Osteoblast (primary cell): ENCODE measurements around the gene YIPF2. TPM values are rescaled to one million over a fixed set of nuclear protein-coding genes. Genes with fewer than 3 reads are reported as not detected.

ENCODE experiments used
- DNase-seq: peaks from one replicate; pipeline ENCODE4 v3.0.0; 2011; ENCODE audit warnings: low spot score, mixed read lengths; ENCODE audit not compliant: insufficient read length; ENCODE audit errors: missing footprints
- H2AFZ ChIP-seq: 2 replicates; pipeline ENCODE4 v1.6.0; 2011; ENCODE audit warnings: mild to moderate bottlenecking, low read length
- H3K27ac ChIP-seq: 2 replicates; pipeline ENCODE4 v1.5.1; 2011; ENCODE audit warnings: mild to moderate bottlenecking, low read depth, low read length, moderate library complexity
- H3K27me3 ChIP-seq: 2 replicates; pipeline ENCODE4 v1.6.0; 2012; ENCODE audit warnings: mild to moderate bottlenecking, control low read depth, inconsistent platforms, low read length, moderate library complexity; ENCODE audit not compliant: insufficient read depth
- H3K36me3 ChIP-seq: 2 replicates; pipeline ENCODE4 v1.5.1; 2011; ENCODE audit warnings: mild to moderate bottlenecking, low read length, control low read depth, moderate library complexity; ENCODE audit not compliant: insufficient read depth
- H3K4me1 ChIP-seq: 2 replicates; pipeline ENCODE4 v1.5.1; 2011; ENCODE audit warnings: mild to moderate bottlenecking, low read length, control low read depth, moderate library complexity; ENCODE audit not compliant: insufficient read depth
- H3K4me2 ChIP-seq: 2 replicates; pipeline ENCODE4 v1.6.0; 2011; ENCODE audit warnings: mild to moderate bottlenecking, low read length; ENCODE audit not compliant: insufficient read depth
- H3K4me3 ChIP-seq: fragments of 200-600 bp; sonication (generic); 3 replicates; pipeline ENCODE4 v1.5.1; 2012; ENCODE audit warnings: mild to moderate bottlenecking, low read length, inconsistent platforms; ENCODE audit not compliant: insufficient read depth
- H3K79me2 ChIP-seq: 2 replicates; pipeline ENCODE4 v1.6.0; 2012; ENCODE audit warnings: mild to moderate bottlenecking, low read length, control low read depth, inconsistent platforms; ENCODE audit not compliant: insufficient read depth
- H3K9me3 ChIP-seq: 2 replicates; pipeline ENCODE4 v1.5.1; 2011; ENCODE audit warnings: low read depth, low read length, control low read depth
- H4K20me1 ChIP-seq: 2 replicates; pipeline ENCODE4 v1.6.0; 2012; ENCODE audit warnings: mild to moderate bottlenecking, low read length, control low read depth; ENCODE audit not compliant: insufficient read depth
- total RNA-seq: library from RNA; depleted of rRNA; stranded (reverse); fragments of >200 nt; gene quantifications from 2 replicates; pipeline ENCODE4 v1.2.3, GENCODE V29; 2012
- TF ChIP-seq, protein P1 (sequence below): IDR thresholded peaks from 2 replicates; pipeline ENCODE4 v1.5.1; 2011; ENCODE audit warnings: mild to moderate bottlenecking, low read depth, low read length, moderate library complexity; ENCODE audit errors: extremely low read depth

YIPF2 gene
- total RNA-seq, 1 donor, result 126 TPM

DNA sequence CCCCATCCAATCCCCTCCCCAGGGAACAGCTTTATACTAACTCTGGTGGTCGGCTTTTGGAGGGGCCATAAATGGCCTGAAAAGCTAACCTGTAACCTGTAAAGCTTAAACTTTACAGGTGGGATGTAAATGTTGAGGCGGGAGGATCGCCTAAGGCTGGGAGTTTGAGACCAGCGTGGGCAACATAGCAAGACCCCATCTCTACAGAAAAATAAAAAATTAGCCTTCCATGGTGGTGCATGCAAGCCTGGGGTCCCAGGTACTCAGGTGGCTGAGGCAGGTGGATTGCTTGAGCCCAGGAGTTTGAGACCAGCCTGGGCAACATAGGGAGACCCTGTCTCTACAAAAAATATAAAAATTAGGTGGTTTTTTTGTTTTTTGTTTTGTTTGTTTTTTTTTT, 38.6 kb downstream of the YIPF2 start:
- Histone ChIP-seq H3K4me1 (no peaks in the 10 kb centered on the region), H3K4me2 (no peak overlapping the region), H3K27me3 (no peaks in the 10 kb centered on the region), H3K4me3 (no peak overlapping the region), H3K9me3 (no peaks in the 10 kb centered on the region), H4K20me1 (peaks cover 54% of the 10 kb centered on the region), H2AFZ (no peak overlapping the region), H3K27ac (no peak overlapping the region), H3K79me2 (peaks cover 77% of the 10 kb centered on the region), H3K36me3 (no peaks in the 10 kb centered on the region)
- DNase-seq, result no peak
- TF ChIP-seq, protein P1, sequence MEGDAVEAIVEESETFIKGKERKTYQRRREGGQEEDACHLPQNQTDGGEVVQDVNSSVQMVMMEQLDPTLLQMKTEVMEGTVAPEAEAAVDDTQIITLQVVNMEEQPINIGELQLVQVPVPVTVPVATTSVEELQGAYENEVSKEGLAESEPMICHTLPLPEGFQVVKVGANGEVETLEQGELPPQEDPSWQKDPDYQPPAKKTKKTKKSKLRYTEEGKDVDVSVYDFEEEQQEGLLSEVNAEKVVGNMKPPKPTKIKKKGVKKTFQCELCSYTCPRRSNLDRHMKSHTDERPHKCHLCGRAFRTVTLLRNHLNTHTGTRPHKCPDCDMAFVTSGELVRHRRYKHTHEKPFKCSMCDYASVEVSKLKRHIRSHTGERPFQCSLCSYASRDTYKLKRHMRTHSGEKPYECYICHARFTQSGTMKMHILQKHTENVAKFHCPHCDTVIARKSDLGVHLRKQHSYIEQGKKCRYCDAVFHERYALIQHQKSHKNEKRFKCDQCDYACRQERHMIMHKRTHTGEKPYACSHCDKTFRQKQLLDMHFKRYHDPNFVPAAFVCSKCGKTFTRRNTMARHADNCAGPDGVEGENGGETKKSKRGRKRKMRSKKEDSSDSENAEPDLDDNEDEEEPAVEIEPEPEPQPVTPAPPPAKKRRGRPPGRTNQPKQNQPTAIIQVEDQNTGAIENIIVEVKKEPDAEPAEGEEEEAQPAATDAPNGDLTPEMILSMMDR, result no peak

DNA sequence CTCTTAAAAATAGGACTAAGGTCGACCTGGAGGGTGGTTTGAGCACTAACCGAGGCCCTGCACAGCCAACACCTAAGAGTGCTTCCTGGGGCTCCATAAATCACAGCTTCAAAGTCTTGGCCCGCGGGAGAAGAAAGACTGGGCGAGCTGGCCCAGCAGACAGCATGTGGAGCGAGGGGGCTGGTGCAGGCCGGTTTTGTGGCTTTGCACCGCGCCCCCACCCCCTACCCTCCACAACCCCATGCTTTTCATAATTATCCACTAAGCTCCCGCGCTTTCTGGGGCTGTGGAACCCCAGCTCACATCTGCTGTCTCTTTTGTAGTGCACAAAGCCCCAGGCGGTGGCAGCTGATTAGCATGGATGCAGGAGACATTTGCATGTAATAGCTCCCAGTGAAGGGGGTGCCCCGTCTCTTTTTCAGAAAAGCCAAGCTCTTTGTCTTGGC, 40.0 kb downstream of the YIPF2 start:
- DNase-seq, result peak; percentile 29
- peaks cover 54% of the 10 kb centered on the region for H4K20me1 ChIP-seq
- TF ChIP-seq, protein P1, result no peak
- H3K9me3 ChIP-seq, result no peaks in the 10 kb centered on the region
- H3K4me1 ChIP-seq, result no peaks in the 10 kb centered on the region
- H3K4me3 ChIP-seq, result no peak overlapping the region
- no peak overlapping the region for H3K27ac ChIP-seq
- H3K27me3 ChIP-seq, result no peaks in the 10 kb centered on the region
- no peak overlapping the region for H3K4me2 ChIP-seq
- peaks cover 71% of the 10 kb centered on the region for H3K79me2 ChIP-seq
- no peak overlapping the region for H2AFZ ChIP-seq
- no peaks in the 10 kb centered on the region for H3K36me3 ChIP-seq

DNA sequence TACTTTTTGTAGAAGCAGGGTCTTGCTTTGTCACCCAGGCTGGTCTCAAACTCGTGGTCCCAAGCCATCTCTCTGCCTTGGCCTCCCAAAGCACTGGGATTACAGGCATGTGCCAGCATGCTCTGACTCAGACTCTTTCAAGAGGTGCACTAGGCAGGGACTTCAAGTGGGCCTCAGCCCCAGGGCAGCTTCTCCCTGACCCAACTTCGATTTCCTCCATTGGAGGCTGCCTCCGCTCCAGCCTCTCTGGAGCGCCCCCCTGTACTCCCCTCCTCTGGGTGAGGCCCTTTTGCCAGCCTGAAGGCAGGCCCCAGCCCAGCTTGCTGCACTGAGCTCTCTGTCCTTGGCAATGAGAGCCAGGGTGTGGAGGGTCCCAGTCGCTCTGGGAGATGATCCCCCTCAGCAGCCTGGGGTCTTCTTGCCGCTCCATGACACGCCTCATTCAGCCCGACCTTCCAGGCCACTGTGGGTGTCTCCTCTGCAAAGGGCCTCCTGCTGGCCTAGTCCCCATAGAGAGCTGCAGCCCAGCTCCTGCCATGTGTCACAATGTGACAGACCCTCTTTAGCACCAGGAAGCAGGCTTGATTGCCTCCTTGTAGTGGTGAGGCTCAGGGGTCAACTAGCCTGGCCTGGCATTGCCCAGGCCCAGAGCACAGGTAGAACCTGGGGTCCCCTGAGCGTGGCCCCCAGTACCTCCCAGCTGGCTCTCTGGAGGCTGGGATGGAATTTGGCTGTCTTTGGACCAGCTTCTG, 40.6 kb downstream of the YIPF2 start:
- Histone ChIP-seq H3K27ac (no peak overlapping the region), H3K4me1 (no peaks in the 10 kb centered on the region), H3K79me2 (peaks cover 76% of the 10 kb centered on the region), H3K9me3 (no peaks in the 10 kb centered on the region), H3K4me3 (no peak overlapping the region), H3K27me3 (no peaks in the 10 kb centered on the region), H4K20me1 (peaks cover 55% of the 10 kb centered on the region), H3K4me2 (no peak overlapping the region), H2AFZ (no peak overlapping the region), H3K36me3 (no peaks in the 10 kb centered on the region)
- TF ChIP-seq, protein P1, result no peak
- peak; percentile 60 for DNase-seq
